DOHH2 (cell line): ENCODE data around the gene STPG4.

Experiments used
- H3F3A ChIP-seq: fragments of 200-600 bp; sonication (generic), shearing (Covaris generic); 2 replicates; pipeline ENCODE4 v1.6.0; 2016; ENCODE audit warnings: antibody characterized with exemption, mild to moderate bottlenecking; ENCODE audit not compliant: control insufficient read depth, insufficient read depth
- H3K27ac ChIP-seq: fragments of 200-600 bp; sonication (generic); 2 replicates; pipeline ENCODE4 v1.5.1; 2014; ENCODE audit warnings: low read depth, mild to moderate bottlenecking, low read length, moderate library complexity
- H3K27me3 ChIP-seq: fragments of 200-600 bp; sonication (generic); 2 replicates; pipeline ENCODE4 v1.6.1; 2014; ENCODE audit warnings: mild to moderate bottlenecking, low read length, mixed read lengths; ENCODE audit not compliant: control insufficient read depth
- H3K36me3 ChIP-seq: fragments of 200-600 bp; sonication (generic); 2 replicates; pipeline ENCODE4 v1.6.1; 2014; ENCODE audit warnings: mild to moderate bottlenecking, low read length, moderate library complexity, mixed read lengths; ENCODE audit not compliant: control insufficient read depth
- H3K4me1 ChIP-seq: fragments of 200-600 bp; sonication (generic); 2 replicates; pipeline ENCODE4 v1.6.1; 2014; ENCODE audit warnings: mild to moderate bottlenecking, low read length, mixed read lengths; ENCODE audit not compliant: control insufficient read depth
- H3K4me2 ChIP-seq: fragments of 200-600 bp; sonication (generic); 2 replicates; pipeline ENCODE4 v1.6.0; 2014; ENCODE audit warnings: mild to moderate bottlenecking, low read length, moderate library complexity
- H3K4me3 ChIP-seq: fragments of 200-600 bp; sonication (generic); 2 replicates; pipeline ENCODE4 v1.5.1; 2014; ENCODE audit warnings: mild to moderate bottlenecking, low read length, mixed read lengths
- H3K79me2 ChIP-seq: fragments of 200-600 bp; sonication (generic); 2 replicates; pipeline ENCODE4 v1.6.1; 2014; ENCODE audit warnings: mild to moderate bottlenecking, low read length, mixed read lengths; ENCODE audit not compliant: control insufficient read depth
- H3K9me2 ChIP-seq: fragments of 200-600 bp; sonication (generic); replicated peaks from 2 replicates; pipeline ENCODE4 v1.6.1; 2014; ENCODE audit warnings: mild to moderate bottlenecking, low read length, mixed read lengths; ENCODE audit not compliant: control insufficient read depth
- H3K9me3 ChIP-seq: fragments of 200-600 bp; sonication (generic); 2 replicates; pipeline ENCODE4 v1.6.1; 2014; ENCODE audit warnings: antibody characterized with exemption, low read length, mixed read lengths; ENCODE audit not compliant: control insufficient read depth, insufficient read depth
- H4K20me1 ChIP-seq: fragments of 200-600 bp; sonication (generic); 2 replicates; pipeline ENCODE4 v1.6.0; 2014; ENCODE audit warnings: low read depth, mild to moderate bottlenecking, antibody characterized with exemption, low read length, moderate library complexity; ENCODE audit not compliant: control insufficient read depth, insufficient read depth
- EZH2phosphoT487 ChIP-seq: fragments of 200-600 bp; sonication (generic); IDR thresholded peaks from 2 replicates; pipeline ENCODE4 v1.6.1; 2017; ENCODE audit warnings: borderline replicate concordance, mild to moderate bottlenecking, antibody characterized with exemption, low read length, moderate library complexity, mixed read lengths
- TF ChIP-seq, protein P1 (sequence below): fragments of 200-600 bp; sonication (generic); IDR thresholded peaks from one replicate; pipeline ENCODE4 v1.5.1; 2014; ENCODE audit warnings: antibody characterized with exemption, mild to moderate bottlenecking, low read depth, low read length; ENCODE audit not compliant: poor library complexity, severe bottlenecking

STPG4 gene

DNA sequence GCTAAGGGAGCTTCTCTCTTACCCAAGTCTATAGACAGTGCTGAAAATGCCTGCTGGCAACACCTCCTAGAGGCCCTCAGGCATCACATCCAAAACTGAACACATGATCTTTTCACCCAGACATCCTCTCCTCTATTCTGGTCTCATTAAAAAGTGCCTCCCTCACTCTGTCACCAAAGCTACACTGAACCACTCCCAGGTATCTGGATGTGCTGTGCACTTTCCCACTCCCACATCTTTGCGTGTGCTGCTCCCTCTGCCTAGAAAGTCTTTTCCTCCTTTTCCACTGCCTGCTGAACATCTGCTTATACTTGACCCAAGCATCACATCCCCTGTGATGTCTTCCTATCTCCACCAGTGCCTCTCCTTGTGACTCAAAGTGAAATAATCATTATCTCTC is 26.1 kb upstream of the STPG4 start:
- Histone ChIP-seq H3K9me2 (no peaks in the 10 kb centered on the region), H3K27me3 (peaks cover 4% of the 10 kb centered on the region; the same call in 1 of the 2 replicates), H3K27ac (no peak overlapping the region), H4K20me1 (no peaks in the 10 kb centered on the region), H3K9me3 (no peaks in the 10 kb centered on the region), H3K79me2 (peaks cover 4% of the 10 kb centered on the region), H3F3A (no peaks in the 10 kb centered on the region), H3K4me1 (peaks cover 21% of the 10 kb centered on the region), H3K4me3 (no peak overlapping the region), H3K4me2 (no peak overlapping the region), H3K36me3 (peaks cover under 1% of the 10 kb centered on the region)
- TF ChIP-seq, protein P1, sequence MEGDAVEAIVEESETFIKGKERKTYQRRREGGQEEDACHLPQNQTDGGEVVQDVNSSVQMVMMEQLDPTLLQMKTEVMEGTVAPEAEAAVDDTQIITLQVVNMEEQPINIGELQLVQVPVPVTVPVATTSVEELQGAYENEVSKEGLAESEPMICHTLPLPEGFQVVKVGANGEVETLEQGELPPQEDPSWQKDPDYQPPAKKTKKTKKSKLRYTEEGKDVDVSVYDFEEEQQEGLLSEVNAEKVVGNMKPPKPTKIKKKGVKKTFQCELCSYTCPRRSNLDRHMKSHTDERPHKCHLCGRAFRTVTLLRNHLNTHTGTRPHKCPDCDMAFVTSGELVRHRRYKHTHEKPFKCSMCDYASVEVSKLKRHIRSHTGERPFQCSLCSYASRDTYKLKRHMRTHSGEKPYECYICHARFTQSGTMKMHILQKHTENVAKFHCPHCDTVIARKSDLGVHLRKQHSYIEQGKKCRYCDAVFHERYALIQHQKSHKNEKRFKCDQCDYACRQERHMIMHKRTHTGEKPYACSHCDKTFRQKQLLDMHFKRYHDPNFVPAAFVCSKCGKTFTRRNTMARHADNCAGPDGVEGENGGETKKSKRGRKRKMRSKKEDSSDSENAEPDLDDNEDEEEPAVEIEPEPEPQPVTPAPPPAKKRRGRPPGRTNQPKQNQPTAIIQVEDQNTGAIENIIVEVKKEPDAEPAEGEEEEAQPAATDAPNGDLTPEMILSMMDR = no peak
- no peak for TF ChIP-seq EZH2phosphoT487

DNA sequence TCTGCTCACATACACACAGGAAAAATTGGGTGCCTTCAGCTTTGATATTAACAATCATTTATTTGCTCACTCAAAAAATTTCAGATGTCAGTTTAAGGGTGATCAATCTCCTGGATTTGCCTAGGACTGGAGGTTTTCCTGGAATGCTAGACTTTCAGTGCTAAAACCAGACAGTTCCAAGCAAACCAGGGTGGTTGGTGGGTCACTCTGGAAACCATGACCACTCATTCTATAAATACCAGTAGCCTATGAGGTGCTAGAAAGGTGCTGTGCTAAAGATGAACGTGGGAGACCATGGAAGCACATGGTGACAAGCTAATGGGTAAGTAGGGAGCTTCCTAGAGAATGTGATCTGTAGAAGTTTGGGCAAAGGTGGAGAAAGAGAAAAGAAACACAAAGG is 25.4 kb upstream of the STPG4 start:
- H3K27ac ChIP-seq = no peak overlapping the region
- H3K4me2 ChIP-seq = no peak overlapping the region
- H3K27me3 ChIP-seq = peaks cover 4% of the 10 kb centered on the region; the same call in 1 of the 2 replicates
- no peak for TF ChIP-seq EZH2phosphoT487
- TF ChIP-seq, protein P1 = no peak
- H3K79me2 ChIP-seq = peaks cover 11% of the 10 kb centered on the region
- H3K4me1 ChIP-seq = peaks cover 21% of the 10 kb centered on the region
- H3K9me3 ChIP-seq = no peaks in the 10 kb centered on the region
- H3K9me2 ChIP-seq = no peaks in the 10 kb centered on the region
- H3F3A ChIP-seq = no peaks in the 10 kb centered on the region
- H3K36me3 ChIP-seq = peaks cover 5% of the 10 kb centered on the region
- no peak overlapping the region for H3K4me3 ChIP-seq
- H4K20me1 ChIP-seq = no peaks in the 10 kb centered on the region

DNA sequence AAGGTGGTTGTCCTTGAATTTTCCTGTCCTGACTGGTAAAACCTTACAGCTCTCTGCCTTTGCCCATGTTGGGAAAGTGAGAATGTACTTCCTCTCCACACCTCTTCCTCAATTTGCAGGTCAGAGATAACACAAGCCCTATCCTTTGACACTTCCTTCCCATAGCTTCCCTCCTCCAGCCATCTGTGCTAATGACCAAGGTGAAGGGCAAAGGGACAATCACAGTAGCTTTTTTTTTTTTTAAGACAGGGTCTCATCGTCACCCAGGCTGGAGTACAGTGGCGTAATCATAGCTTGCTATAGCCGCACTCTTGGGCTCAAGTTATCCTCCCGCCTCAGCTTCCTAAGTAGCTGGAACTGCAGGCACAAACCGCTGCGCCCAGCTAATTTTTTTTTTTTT is 24.3 kb upstream of the STPG4 start:
- H4K20me1 ChIP-seq = peaks cover 11% of the 10 kb centered on the region
- H3K79me2 ChIP-seq = peaks cover 22% of the 10 kb centered on the region
- no peaks in the 10 kb centered on the region for H3F3A ChIP-seq
- H3K27me3 ChIP-seq = peaks cover 4% of the 10 kb centered on the region; the same call in 1 of the 2 replicates
- peaks cover 25% of the 10 kb centered on the region for H3K4me1 ChIP-seq
- H3K9me3 ChIP-seq = no peaks in the 10 kb centered on the region
- no peak overlapping the region for H3K4me2 ChIP-seq
- H3K9me2 ChIP-seq = no peaks in the 10 kb centered on the region
- H3K4me3 ChIP-seq = no peak overlapping the region
- no peak for TF ChIP-seq EZH2phosphoT487
- TF ChIP-seq, protein P1 = no peak
- peaks cover 16% of the 10 kb centered on the region for H3K36me3 ChIP-seq
- no peak overlapping the region for H3K27ac ChIP-seq
